NCI-H1436 (cell line): ENCODE measurements around the gene CEP295NL.

Experiments used
- DNase-seq: peaks from one replicate; lab custom pipeline; 2025; lab: John Stamatoyannopoulos, UW

The CEP295NL gene

DNA sequence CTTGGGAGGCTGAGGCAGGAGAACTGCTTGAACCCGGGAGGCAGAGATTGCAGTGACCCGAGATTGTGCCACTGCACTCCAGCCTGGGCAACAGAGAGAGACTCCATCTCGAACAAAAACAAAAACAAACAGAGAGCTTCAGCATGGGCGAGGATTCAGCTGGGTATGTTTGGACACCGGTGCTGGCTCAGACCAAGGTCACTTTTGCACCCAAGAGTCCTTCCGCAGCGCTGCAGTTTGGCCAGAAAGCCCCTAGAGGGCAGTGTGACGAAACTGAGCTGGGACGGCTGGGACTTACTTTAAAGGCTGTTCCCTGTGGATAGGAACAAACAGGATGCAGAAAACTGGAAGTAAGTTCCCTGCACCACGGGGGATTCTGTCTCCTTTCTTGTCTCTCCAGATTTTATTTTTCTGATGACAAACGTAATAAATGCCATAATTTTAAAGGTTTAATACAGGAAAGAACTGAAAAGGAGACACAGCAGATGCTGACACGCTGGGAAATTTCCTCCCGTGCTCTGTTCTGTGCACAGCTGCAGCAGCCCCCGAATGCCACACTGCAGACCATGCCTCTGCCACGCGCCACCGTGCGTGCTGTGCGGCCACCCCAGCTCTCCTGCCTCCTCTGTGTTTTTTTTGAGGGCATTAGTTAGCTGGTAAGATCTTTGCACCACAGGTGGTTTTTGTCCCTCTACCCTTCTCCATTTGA is 37.2 kb downstream of the CEP295NL start:
- peak; percentile 45 for DNase-seq

DNA sequence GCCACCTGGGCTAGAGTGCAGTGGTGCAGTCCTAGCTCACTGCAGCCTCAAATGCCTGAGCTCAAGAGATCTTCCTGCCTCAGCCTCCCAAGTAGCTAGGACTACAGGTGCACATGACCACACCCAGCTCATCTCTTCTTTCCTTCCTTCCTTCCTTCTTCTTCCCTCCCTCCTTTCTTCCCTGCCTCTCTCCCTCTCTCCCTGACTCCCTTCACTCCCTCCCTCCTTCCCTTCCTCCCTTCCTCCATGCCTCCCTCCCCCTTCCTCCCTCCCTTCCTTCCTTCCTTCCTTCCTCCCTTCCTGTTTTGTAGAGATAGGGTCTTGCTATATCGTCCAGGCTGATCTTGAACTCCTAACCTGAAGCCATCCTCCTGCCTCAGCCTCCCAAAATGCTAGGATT is 38.9 kb downstream of the CEP295NL start:
- DNase-seq = no peak

DNA sequence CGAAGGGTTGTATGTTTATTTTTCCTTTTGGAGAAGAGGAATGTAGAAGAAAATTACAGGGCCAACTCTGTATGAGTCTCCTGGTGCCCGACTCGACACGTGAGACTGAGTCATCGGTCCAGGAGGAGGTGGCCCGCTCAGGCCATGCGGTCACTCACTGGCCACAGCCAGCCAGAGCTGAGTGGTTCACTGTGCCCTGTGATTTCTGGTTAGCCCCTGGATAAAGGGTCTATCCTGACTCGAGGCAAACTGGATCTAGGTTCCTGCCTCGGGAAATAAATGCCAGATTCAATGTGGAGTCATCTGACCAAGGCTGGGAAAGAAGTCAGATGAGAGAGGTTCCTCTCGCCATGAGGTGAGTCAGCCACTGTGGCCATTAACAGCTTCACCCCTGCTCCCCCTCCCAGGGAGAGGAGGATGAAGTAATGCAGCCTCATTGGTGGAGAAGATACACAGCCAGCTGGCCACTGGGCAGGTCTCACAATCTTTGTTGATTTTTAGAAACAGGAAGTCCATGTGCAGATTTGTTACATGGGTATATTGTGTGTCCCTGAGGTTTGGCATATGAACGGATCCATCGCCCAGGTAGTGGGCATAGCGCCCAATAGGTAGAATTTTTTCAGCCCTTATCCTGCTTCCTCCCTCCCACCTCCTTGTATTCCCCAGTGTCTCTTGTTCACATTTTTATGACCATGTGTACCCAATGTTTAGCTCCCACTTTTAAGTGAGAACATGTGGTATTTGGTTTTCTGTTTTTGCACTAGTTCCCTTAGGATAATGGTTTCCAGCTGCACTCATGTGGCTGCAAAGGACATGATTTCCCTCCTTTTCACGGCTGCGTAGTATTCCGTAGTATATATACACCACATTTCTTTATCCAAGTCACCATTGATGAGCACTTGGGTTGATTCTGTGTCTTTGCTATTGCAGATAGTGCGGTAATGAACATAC is 40.7 kb downstream of the CEP295NL start:
- no peak for DNase-seq

DNA sequence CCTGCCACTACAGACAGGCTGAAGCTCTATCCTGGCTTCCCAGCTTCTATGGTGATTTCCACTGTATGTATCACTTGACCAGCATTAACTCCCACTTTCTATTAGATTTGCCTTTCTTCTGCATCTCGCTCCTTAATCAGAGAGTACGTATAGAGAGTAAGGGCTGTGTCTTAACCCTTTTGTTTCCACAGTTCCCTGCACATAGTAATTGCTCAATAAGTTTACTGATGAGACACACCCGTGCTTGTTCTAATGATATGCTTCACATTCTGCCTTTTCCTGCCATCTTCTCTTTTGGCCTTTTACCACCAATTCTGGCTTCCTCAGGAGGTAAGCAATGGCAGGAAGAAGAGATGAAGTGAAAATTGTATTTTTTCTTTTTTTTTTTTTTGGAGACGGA is 41.8 kb downstream of the CEP295NL start:
- no peak for DNase-seq

DNA sequence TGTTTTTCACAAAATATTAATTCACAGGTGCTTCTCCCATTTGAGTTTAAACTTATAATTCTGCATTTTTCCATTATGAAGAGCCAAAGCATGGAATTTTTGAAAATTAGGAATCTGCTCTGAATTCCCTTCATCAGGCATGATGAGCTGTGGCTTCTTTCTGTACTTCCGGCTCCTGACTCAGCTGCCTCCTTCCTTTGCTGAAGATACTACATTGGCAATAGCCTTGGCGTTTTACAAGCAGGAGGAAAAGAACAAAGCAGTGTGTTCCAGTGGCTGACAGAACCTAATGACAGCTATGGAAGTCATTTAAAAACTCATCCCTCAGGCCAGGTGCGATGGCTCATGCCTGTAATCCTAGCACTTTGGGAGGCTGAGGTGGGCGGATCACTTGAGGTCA is 44.0 kb downstream of the CEP295NL start:
- DNase-seq = no peak

DNA sequence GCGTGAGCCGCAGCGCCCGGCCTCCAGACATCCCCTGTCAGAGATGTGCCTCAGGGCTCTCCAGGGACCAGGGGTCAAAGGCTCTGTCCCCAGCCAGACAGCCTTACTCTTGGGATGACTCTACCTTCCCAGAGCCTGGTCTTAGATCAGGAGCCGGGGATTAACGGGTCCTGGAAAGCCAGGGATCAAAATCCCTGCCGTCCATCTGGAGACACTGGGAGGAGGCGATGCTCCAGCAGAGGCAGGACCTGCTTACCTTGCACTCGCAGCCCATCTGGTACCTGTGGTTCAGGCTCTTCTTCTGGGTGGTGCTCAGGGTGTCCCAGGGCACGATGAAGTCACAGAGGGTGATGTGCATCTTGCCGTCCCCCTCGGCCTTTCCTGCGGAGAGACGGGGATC is 45.7 kb downstream of the CEP295NL start:
- DNase-seq = no peak

DNA sequence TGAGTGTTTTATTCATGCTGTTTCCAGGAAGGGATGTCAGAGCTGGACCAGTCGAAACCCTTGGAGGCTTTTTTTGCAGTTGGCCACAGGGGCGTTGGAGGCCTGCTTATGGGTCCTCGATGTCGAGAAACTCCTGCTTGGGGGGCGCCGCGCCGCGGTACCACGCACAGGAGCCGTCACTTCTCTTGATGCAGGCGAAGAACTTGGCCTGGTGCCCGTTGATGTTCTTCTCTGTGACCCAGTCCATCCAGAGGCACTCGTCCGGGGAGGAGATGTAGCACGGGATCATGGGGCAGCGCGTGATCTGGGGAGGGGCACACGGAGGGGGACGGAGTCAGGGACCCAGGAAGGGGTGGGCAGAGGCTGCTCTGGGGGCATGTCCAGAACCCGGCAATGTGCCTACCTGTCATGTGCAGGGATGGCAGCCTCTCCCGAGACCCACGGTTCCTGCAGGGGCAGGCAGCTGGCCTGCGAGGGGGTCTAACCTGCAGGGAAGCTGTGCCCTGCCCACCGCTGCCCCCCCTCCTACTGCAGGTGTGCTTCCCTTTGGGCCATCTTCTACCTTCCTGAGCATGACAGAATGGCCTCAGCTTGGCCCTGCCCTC is 47.3 kb downstream of the CEP295NL start:
- no peak for DNase-seq

DNA sequence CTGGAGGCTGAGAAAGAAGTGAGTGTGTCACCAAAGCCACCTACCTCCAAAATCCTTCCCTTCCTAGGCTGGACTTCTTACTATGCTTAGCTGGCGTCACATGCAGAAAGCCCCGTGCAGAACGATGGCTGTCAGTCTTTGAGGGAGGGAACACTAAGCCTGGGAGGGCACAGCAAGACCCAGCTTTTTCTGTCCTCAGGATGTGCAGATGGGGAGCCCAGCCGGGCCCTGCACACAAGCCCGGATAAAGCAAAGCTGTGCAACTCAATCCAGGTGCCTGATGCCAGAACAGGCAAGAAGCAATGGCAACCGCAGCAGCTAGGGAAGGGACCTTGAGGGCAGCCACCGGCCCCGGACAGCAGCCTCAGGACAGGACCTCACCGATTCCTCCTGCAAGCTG is 48.5 kb downstream of the CEP295NL start:
- no peak for DNase-seq

DNA sequence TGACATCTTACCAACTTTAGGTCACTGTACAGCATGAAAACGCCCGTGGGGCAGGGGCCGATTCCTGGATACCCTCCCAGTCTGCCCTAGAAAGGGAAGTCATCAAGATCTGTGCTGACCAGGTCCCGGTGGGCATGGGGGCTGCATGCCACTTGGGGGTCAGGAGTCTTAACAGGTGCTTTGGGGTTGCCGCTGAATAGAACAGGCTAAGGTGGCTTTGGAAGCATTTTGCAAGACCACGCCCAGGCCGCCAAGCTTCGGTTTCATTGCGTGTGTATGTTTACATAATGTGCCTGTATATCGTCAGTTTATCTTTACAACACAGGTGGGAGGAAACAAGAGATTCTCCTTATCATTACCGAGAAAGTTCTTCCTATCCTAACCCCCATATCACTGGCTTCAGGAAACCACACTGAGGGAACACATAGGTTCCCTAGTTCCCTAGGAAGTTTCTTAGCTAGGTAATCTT is 49.0 kb downstream of the CEP295NL start:
- DNase-seq = no peak

DNA sequence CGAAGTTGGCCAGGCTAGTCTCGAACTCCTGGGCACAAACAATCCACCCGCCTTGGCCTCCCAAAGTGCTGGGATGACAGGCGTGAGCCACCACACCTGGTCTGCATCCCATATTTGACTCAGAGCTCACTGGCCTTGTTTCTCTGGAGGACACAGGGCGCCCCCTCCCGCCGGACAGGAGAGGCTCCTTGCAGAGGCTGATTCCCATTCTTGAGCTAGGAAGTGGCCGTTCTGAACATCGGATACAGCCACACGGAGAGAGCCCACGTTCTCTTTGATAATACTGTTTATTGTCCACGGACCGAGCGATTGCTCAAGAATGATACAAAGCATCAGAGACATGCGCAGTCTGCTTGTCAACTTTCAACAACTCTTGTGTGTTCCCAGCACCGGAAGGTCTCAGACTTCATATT is 50.3 kb downstream of the CEP295NL start:
- DNase-seq = no peak

DNA sequence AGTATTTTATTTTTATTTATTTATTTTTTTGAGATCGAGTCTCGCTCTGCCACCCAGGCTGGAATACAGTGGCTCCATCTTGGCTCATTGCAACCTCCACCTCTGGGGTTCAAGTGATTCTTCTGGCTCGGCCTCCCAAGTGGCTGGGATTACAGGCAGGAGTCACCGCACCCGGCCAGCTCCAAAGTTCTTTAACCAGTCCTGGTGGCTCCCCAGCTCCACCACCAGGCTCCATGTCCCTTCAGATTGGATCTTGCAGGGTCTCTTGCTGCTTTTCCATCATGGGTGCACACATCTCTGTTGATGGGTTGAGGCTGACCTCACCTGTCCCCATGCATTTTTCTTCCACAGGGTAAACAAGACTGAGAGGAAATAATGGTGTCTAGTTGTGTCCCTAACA is 54.0 kb downstream of the CEP295NL start:
- DNase-seq = no peak

DNA sequence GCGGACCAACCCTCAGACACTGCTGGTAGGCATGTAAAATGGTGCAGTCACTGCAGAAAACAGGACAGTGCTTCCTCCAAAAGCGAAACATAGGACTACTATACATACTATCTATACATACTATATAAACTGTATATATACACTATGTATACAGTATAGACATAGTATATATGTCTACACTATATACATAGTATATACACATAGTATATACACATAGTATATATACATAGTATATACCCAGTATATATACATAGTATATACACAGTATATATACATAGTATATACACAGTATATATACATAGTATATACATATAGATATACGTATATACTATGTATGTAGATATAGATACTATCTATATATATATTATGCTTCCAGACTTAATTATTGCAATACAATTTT is 55.9 kb downstream of the CEP295NL start:
- DNase-seq = no peak

DNA sequence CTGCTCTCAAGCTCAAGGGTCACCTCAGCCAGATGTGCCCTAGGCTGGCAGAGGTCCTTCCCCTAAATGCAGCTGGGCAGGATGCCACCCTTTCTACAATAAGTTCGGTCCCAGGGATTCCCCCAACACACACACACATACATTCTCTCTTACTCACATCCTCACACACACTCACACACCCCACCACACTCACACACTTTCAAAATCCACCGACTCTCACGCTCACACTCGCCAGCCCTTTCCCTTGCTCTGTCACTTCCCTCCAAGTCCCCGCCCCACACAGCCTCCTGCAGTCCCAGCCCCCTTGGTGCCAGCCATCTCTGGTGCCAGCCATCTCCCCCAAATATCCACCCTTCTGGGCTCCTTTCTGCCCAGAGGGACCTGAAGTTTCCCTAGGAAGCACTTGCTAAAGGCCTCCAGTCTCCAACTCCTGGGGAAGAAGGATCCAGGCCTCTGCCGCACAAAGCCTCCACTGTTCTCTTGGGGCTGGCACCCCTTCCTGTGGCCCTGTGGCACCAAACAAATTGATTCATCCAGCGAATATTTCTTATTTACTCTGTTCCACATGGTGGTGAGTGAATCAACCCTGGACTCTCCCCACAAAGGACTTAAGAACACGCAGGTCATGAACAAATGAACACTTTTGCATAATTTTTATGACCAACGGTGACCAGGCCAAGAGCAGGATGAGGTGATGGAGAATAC is 58.5 kb downstream of the CEP295NL start:
- no peak for DNase-seq

DNA sequence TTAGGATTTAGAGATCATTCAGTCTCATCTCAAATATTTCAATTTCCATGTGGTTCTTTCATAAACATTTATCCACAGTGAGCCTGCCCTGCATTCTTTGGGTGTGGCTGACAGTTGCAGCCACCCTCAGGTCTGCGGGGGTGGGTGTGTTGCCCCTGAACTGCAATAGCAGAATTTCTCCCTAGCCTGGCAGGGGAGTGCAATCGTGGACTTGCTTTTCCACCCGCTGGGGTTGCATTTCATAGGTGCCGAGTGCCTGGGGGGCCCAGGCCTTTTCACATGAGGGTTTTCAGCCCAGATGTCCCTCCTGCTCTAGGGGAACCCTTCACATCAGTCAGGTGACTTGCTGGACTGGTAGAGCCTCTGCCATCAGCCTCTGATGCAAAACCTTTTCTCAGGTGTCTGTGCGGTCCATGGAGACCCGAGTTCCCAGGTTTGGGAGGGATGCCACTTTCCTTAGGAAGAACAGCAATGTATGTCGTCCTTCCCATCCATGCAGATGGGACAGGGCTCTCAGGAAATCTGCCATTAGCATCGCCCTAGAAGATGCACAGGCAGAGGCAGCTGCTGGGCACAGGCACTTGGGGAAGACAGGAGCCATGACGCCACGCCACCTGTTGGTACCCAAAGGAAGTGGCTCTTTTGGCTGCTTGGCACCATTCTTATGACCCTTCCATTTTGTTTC is 60.0 kb downstream of the CEP295NL start:
- DNase-seq = peak; percentile 74

DNA sequence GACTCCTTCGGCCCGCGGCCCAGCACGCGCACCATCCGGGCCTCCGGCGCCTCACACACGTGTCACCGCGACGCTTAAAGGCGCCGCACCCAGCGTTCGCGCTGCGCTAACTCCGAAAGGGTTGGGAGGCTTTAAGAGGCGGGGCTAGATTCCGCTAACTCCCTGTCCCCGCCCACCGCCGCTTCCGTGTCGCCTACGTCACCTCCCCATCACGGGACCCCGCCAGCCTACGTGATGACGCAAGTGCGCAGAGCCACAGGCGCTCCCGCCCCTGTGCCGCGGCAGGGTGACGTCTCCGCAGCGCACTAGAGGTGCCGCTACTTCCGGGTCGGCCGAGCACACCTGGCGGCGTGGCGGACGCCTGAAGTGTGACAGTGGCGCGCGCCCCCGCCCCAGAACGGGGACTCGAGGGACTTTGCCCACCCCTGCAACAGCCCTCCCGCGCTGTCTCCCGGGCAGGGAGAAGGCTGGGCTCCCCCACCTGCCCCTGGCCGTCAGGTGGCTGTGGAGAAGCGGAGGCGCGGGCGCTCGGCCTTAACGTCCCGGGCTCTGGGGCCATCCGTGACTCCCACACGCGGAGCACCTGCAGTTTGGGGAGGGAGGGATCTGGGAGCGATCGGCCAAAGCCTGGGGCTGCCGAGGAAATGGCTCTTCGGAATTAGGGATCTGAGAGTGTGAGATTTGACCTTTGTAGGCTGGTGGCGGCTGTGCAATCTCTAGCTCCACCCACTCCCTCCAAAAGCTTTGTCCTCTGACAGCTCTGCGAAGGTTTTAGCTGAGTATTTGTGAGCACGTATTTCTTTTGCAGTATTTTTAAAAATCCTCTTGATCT is 62.0 kb downstream of the CEP295NL start, which contains the start of gene USP36:
USP36 (minus strand) TSS at position 35 of the 832 bp plus-strand sequence. CDS start 4,451 bp downstream, outside the sequence.
- DNase-seq = peak; percentile 100
